SK-N-DZ (cell line): Measurements from ENCODE around the gene COQ4.

Experiments
- DNase-seq: peaks from one replicate; pipeline ENCODE4 v3.0.0-alpha.2; 2015; ENCODE audit warnings: low spot score

Gene COQ4

DNA sequence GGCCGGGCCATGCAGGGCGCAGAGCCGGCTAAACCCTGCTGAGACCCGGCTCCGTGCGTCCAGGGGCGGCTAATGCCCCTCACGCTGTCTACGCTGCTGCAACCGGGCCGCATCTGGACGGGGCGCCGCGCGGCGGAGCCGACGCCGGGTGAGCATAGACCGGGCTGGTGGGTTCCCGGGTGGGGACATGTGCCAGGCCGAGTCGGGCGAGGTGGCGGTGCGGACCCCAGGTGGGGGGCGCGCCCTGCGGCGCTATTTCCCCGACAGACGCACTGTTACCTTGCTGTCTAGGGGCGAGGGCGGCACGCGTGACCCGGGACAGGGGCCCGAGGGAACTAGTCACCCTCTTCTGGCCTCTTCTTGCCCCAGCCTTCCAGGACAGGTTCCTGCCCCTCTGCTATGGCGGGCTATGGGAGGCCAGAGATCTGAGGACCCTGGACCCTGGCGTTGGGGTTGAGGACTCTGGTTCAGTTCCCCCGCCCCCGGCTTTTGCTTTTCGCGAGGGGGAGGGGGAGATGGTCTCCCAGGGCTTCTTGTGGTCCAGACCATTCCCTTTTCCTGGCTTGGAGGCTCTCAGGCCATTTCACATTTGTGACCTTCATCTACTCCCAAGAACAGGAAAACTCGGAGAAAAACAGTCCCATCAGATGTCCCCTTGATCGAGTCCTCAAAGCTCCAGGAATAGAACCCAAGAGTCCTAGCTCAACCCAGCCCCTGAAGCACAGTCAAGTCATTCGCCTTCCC, 18.2 kb downstream of the COQ4 start:
- no peak for DNase-seq

DNA sequence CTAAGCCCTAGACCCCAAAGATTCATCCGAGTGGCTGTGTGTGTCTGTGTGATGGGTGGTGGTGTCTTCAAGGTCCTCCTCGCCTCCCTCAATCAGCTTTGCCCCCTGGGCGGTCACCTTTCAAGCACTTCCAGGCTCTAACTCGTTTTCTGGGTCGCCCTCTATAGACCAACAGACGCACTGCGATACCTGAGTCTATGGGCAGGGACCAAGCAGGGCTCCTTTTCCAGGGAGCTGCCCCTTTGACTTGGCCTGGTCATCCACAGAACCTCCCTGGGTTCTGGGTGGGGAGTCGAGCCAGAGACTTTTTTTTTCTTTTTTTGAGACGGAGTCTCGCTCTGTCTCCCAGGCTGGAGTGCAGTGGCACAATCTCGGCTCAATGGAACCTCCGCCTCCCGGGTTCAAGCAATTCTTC, 18.8 kb downstream of the COQ4 start:
- peak; percentile 78 for DNase-seq

DNA sequence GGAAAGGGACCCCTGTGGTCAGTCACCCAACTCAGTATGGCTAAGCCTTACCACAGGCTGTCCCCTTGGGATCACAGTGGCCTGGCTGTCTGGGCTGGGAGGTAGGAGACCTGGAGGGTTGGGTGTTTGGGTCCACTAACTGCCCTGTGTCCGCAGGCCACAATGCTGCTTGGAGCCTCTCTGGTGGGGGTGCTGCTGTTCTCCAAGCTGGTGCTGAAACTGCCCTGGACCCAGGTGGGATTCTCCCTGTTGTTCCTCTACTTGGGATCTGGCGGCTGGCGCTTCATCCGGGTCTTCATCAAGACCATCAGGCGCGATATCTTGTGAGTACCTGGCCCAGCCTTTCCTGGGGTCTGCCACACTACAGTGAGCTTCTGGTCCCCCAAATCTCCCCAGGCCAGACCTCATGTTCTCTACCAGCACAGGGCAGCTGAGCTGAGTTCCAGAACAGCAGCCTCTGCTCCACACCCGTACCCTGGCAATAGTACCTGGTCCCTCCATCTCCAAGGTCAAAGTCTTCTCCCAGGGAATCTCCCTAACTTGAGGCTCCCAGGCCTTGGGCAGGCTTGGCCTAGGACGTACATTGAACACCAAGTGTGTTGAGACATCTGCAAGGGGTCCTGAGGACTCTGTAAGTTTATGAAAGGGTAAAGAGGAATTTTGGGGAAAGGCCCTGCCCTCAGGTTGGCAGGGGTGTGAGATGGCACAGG, 20.5 kb downstream of the COQ4 start:
- DNase-seq, result no peak

DNA sequence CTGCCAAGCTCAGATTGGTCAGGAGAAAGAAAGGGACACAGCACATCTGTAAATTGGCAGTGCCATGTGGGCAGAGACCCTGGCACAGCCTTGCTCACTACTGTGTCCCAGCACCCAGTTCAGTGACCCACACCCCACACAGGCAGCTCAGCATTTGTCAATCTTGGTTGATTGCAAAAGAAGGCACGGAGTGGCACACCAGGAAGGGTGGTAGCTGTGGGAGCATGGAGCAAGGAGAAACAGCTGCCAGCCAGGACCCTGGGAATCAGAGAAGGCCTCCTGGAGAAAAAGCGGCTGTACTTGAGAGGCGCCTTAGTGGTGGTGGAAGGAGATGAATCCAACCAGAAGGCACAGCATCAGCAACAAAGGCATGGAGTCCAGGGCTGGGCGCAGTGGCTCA, 21.2 kb downstream of the COQ4 start:
- DNase-seq, result no peak

DNA sequence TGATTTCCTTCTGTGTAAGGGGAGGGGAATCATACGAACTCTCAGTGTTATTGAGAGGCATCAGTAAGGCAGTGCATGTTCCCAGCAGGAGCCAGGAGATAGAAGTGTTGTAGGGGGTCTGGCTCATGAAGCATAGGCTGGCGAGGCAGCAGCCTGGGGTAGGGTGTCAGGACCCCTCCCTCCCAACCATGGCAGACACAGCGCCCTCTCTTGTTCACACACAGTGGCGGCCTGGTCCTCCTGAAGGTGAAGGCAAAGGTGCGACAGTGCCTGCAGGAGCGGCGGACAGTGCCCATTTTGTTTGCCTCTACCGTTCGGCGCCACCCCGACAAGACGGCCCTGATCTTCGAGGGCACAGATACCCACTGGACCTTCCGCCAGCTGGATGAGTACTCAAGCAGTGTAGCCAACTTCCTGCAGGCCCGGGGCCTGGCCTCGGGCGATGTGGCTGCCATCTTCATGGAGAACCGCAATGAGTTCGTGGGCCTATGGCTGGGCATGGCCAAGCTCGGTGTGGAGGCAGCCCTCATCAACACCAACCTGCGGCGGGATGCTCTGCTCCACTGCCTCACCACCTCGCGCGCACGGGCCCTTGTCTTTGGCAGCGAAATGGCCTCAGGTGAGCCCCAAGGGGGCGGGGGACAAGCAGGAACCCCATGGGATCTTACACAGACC, 22.4 kb downstream of the COQ4 start:
- DNase-seq, result no peak

DNA sequence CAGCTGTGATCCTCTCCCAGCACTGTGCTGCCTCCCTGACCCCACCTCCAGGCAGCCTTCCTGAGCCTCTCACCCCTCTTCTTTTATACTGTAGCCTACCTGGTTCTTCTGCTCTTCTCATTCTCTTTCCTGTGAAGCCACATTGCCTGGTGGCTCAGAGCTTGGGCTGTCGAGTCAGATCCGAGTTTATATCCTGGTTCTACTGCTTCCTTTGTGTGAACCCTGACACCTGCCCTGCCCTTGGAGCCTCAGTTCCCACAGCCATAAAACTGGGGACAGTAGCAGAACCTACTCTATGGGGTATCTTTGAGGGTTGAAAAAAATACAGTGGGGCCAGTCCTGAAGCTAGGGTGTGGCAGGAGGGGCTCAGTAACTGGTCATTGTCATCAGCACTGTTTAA, 26.5 kb downstream of the COQ4 start:
- no peak for DNase-seq

DNA sequence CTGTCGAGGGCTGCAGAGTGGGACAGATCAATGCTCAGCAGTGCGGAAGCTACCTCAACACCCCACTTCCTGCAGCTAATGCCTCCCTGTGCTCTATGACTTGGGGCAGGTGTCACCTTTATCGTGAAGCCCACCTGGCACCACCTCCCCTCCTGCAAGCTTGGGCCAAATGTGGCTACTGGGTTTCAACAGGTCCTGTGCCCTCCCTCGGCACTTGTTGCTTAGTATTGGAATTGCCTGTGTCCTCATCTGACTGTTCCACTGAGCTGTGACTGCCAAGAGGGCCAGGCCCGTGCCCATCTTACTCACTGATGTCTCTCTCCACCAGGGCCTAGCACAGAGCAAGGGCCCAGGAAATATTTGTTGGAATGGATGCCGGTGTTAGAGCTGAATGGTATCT, 27.1 kb downstream of the COQ4 start:
- no peak for DNase-seq

DNA sequence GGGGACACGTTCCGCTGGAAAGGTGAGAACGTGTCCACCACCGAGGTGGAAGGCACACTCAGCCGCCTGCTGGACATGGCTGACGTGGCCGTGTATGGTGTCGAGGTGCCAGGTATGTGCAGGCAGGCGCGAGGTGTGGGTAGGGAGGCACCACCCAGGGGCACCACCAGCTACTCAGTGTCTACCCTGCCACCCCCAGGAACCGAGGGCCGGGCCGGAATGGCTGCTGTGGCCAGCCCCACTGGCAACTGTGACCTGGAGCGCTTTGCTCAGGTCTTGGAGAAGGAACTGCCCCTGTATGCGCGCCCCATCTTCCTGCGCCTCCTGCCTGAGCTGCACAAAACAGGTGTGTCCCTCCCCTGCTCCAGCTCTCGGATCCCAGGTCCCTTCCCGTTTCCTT, 32.8 kb downstream of the COQ4 start:
- DNase-seq, result no peak

DNA sequence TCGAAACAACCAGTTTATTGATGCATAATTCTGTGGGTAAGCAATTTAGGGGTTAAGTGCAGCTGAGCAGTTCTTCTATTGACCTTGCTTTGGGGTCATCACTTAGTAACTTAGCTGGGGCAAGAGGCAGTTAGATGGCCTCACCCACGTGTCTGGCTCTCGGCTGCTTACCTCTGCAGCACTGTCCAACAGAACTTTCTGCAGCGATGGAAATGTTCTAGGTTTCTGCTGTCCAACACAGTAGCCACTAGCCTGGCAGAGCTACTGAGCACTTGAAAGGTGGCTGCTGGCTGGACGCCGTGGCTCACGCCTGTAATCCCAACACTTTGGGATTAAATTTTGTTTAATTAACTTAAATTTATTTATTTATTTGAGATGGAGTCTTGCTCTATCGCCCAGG, 35.5 kb downstream of the COQ4 start:
- DNase-seq, result no peak

DNA sequence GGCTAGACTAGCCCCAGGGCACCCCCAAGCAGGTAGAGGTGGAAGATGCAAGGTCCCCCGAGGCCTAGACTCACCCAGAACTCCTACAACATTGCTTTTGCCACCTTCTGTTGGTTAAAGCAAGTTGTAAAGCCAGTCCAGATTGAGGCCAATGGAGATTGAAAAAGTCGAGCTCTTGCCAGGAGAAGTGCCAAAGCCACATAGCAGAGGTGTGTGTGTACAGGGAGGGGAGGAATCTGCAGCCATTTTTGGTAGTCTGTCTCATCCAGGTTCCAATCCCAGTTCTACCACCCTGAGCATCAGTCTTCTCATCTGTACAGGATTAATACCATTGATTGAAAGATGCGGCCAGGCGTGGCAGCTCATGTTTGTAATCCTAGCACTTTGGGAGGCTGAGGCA, 36.2 kb downstream of the COQ4 start:
- no peak for DNase-seq

DNA sequence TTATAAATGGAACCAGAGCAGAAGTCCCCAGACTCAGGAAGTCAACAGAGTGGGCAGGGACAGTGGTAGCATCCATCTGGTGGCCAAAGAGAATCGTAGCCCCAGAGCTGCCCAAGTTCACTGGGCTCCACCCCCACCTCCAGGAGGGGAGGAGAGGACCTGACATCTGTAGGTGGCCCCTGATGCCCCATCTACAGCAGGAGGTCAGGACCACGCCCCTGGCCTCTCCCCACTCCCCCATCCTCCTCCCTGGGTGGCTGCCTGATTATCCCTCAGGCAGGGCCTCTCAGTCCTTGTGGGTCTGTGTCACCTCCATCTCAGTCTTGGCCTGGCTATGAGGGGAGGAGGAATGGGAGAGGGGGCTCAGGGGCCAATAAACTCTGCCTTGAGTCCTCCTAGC, 38.2 kb downstream of the COQ4 start:
- DNase-seq, result no peak

DNA sequence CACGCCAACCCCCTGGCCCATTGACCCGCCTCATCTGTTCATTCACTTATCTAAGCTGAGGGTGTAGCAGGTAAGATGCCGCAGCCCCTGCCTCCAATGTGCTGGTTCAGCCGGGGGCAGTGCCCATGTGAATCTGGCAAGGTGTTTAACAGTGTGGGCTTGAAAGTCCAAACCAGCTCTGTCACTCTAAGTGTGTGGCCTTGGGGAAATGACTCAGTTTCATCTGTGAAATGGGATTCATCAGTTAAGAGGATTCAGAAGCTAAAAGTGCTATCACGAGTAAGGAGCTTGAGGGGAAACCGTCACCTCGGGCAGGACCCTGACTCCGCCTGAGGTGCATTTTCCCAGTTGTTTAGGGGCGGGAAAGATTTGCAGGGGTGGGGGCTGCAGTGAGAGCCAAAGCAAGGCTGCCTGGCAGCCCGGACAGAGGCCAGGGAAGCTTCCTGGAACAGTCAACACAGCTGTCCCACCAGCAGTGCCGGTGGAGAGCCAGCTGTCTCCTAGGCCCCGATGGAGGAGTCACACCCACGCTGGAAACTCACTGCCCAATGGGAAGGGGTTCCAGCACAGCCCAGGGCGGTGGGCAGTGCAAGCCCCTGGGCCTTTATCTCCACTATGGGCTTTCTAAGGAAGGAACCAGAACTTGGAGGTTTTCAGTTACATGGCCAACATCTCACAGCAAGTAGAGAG, 38.8 kb downstream of the COQ4 start:
- no peak for DNase-seq

DNA sequence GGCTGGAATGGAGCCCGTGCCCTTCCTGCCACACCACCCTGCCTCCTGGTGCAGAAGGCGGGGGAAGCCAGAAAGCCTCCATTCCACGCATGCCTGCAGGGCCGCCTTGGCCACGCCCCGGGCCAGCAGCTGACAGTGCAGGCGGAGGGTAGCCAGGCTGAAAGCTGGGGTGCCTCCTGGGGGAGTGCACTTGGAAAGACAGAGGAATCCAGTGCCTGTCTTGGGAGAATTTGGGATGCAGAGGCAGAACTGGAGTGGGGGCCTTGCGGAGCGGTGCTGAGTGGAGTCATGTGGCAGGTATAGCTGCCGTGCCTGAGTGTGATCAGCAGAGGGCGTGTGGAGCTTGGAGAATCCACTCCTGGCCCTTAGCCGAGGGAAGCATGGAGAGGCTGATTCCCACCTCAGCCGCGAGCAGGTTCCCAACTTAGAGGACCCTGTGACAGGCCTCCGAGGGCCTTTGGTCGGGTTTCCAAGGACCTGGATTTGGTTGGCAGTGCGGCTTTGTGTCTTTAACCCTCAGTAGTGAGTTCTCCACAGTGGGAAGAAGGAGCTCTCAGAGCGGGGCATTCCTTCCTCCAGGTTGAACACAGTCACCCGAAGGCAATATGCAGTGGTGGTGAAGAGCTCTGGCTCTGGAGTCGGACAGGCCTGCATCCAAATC, 39.5 kb downstream of the COQ4 start:
- peak; percentile 84 for DNase-seq

DNA sequence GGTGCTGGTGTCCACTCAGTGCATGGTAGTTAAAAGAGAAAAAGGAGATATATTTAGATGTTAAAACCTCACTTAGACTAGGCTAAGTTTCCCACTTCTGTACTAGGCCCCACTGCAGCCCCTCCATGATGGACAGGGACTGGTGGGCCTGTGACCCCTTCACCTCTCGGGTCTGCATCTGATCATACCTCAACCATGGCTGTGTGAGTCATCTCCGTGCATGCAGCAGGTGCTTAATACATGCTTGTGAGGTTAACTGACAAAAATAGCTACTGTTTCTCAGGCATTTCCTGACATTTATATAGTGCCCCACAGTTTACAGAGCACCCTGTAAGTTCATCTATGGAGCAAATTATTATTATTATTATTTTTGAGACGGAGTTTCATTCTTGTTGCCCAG, 40.1 kb downstream of the COQ4 start:
- no peak for DNase-seq

DNA sequence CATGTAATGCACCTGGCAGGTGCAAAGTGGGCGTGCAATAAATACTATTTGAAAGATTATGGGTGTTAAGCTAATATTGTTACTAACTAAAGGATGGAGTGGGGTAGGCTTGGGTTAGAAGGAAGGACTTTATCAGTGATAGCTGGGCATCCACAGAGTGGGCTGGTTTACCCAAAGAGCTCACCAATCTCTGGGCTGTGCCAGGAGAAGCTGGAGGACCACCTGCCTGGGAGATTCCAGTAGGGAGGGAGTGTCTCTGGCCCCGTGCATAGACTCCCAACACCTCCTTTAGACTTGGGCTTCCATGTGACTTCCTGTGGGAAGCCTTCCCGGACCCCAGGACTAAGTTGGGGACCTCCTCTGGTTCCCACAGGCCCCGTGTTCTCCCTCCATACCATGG, 42.9 kb downstream of the COQ4 start:
- DNase-seq, result no peak

DNA sequence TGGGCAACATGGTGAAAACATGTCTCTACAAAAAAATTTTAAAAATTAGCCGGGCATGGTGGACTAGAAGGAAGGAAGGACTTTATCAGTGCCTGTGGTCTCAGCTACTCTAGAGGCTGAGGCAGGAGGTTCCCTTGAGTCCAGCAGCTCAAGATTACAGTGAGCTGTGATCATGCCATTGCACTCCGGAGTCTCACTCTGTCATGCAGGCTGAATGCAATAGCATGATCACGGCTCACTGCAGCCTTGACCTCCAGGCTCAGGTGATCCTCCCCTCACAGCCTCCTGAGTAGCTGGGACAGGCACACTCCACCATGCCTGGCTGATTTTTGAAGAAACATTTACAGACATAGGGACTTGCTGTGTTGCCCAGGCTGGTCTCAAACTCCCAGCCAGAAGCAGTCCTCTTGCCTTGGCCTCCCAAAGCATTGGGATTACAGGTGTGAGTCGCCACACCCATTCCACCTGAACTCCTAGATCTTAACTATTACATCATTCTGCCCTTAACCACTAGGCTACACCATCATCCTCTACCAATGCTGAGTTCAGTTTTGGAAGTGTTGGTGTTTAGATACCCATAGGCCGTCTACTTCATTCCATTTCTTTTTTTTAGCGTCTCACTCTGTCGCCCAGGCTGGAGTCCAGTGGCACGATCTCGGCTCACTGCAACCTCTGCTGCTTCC, 46.5 kb downstream of the COQ4 start:
- DNase-seq, result no peak

DNA sequence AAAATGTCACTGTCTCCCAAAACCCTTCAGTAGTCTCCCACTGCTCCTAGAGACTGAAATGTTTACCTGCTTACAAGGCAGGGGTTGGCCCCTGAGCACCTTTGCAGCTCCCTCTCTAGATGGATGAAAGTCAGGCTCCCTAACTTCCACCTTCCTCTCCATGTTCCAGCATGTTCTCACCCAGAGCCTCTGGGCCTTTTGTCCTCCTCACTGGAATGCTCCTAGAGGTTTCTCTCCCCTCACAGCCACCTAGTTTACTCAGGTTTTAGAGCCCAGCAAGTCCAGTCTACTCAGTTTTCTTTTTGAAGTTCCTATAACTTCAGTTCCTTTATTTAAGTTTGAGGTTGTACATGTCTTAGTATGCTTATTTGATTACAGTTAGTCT, 47.7 kb downstream of the COQ4 start:
- DNase-seq, result no peak

DNA sequence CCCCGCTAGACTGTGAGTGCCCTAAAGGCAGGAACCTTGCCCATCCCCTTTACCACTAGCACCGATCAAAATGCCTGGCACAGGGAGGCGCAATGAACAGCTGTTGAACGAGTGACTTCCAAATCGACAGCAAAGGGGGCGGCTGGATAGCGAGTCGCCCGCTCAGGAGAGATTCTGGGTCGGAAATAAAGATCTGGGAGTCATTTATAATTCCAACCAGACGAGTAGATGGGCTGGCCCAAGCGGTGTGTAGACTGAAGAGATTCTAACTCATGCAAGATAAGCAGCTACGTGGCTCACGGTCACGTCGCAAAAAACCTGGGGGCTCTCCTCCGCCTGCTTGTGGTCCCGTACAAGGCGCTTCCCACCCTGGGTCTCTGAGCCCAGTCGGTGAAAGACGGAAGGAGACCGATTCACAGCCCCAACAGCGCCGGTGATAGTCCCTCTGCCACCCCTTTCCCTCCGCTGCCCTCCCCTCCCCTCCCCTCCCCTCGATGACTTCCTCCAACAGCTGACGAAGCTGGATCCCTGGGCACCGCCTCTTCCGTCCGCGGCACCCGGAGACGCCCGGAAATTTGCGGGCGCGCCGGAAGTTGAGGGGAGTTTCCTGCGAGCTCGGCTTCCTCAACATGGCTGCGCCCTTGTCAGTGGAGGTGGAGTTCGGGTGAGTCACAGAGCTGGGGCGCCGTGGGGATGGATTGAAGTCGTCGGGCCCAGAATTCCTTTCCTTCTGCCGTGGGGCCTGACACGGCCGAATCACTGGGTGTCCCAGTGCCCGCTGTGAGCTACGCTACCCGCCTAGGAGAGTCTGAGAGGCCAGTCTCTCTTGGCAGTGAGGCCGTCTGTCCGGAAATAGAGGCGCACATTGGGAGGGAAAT, 48.4 kb downstream of the COQ4 start, which contains the start of gene URM1:
Gene URM1 (plus strand): TSS at position 623 of the 878 bp plus-strand sequence. CDS start 7 bp downstream, at position 630.
- peak; percentile 91 for DNase-seq

DNA sequence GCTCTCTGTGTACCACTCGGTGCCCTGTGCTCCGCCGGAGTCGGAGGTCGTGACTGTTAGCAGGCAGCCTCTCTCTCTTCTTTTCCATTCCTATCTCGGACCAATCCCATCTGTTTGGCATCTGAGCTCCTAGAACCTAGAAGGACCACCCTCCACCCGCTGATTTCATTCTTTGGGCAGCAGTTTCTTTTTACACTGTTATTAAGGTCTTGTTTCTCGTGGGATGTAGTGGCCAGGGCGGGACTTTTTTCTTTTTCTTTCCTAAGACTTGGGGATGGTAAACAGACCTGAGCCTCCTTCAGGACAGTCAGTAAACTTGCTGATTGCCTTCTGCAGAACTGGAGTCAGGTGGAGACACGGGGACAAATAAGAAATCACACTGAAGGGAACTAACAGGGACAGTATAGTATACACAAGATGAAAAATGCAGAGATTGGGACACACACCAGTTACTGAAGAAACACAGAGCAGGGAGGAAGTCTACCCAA, 49.0 kb downstream of the COQ4 start:
- no peak for DNase-seq

DNA sequence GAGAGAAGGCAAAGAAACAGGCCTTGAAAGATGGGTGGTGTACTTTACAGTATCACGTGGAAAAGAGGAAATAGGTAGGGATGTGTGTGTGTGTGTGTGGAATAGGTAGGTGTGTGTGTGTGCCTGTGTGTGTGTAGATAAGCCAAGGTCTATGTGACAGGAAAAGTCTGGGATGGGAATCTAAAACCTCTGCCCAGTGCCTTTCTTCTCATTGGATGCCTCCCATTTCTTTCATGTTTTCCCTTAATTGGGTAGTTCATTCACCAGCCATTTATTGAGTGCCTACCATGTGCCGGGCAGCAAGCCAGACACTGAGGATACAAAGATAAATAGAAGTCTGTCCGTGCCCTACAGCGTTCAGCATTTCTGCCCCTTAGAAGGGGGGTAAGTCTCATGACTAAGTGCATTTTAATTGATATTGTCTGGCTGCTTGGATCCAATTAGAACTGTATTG, 49.6 kb downstream of the COQ4 start:
- no peak for DNase-seq
